GM12892 (cell line): ENCODE data around the gene CHIA. TPM values are rescaled to one million over a fixed set of nuclear protein-coding genes. Genes with fewer than 3 reads are reported as not detected.

Source experiments
- DNase-seq: peaks from one replicate; pipeline ENCODE4 v3.0.0; 2011; ENCODE audit not compliant: insufficient read length
- FAIRE-seq: peaks from 2 replicates; lab custom pipeline; 2011; peaks lifted over from hg19 to GRCh38; lab: Jason Lieb, UNC
- POLR2A ChIP-seq: IDR thresholded peaks from 2 replicates; pipeline ENCODE4 v1.6.1; 2011; ENCODE audit warnings: low read depth, low read length, control low read depth
- POLR2AphosphoS5 ChIP-seq: IDR thresholded peaks from 2 replicates; pipeline ENCODE4 v1.6.1; 2011; ENCODE audit warnings: low read depth, low read length, control low read depth
- TAF1 ChIP-seq: IDR thresholded peaks from 2 replicates; pipeline ENCODE4 v1.6.1; 2011; ENCODE audit warnings: low read depth, mild to moderate bottlenecking, control low read depth, low read length, borderline replicate concordance
- polyA plus RNA-seq: library from polyadenylated mRNA; unstranded; fragments of >200 nt; gene quantifications from one replicate; pipeline ENCODE4 v1.2.1, GENCODE V29; 2012; ENCODE audit warnings: missing spikeins, inconsistent platforms; ENCODE audit not compliant: missing spikeins

The CHIA gene
- polyA plus RNA-seq = not detected

DNA sequence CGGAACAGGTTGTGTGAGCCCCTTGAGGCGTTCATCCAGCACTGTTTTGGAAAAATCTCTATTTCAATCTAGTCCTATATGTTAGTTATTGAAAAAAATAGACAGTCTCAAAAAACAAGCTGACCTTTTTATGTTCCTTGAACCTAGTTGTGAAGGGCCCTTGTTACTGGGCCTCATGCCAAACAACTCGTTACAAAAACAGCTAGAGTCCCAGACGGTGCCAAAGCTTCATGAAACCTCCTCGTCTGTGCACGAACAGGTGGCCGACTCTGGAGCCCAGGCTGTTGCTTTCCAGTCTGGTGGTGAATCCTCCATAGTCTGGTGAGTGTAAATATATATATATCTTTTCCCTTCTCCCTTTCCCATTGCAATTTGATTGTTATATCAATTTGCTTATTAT, at the start of gene CHIA:
Gene CHIA (plus strand): TSS at position 222 of the 400 bp plus-strand sequence. CDS start 19,617 bp downstream, outside the sequence.
- TF ChIP-seq TAF1 (no peak), POLR2A (no peak), POLR2AphosphoS5 (no peak)
- FAIRE-seq (no peak), DNase-seq (no peak)

DNA sequence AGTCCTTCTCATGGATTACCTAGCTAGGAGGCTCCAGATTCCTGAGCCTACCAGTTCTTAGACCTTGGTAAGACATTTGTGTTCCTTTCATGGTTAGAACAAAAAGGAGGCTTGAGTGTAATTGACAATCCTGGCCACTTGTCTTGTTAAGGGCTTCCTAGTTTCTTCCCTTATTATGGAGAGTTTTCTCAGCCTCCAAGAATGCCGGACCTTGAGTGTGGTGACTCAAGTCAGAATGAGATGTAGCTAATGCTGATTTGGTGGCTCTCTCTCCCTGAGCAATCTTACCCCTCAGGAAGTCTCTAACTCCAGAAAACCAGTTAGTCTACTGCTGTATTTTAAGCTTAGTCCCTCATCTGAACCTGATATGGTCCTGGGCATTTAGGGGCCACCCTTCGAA, 48.9 kb upstream of the CHIA start:
- DNase-seq = no peak
- TF ChIP-seq POLR2A (no peak), POLR2AphosphoS5 (no peak), TAF1 (no peak)
- FAIRE-seq = no peak

DNA sequence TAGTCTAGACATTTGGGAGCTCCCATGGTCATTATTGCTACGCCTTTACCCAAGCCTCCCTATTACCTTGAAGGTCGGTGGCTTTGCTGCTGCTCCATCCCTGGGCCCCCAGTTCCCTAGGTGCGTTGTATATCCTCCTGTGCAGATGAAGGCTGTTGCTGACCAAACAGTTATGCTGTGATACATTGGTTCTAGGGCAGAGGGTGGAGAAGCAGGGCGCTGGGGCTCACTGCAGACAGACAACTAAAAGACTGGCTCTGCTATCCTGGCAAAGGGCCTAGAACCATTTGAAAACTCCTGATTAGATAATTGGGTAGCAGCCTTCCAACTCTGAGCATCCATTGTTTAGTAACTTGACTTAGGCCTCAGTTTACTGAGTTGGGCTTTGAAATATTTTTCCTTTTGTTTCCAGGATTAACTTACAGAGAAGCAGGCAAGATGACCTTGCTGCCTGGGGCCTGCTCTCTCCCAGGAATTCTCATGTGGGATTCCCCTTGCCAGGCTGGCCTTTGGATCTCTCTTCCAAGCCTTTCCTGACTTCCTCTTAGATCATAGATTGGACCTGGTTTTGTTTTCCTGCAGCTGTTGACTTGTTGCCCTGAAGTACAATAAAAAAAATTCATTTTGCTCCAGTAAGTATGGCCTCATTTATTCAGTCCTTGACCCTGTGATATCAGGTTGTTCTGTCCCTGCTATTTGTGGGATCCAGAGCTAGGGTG, 47.7 kb upstream of the CHIA start:
- TF ChIP-seq POLR2AphosphoS5 = no peak
- no peak for TF ChIP-seq POLR2A
- TF ChIP-seq TAF1 = no peak
- no peak for DNase-seq
- no peak for FAIRE-seq

- no peak for FAIRE-seq
- TF ChIP-seq POLR2A = no peak
- no peak for TF ChIP-seq POLR2AphosphoS5
- TF ChIP-seq TAF1 = no peak
- DNase-seq = no peak
These were observed 43.4 kb upstream of the CHIA start for GRCh38 chr1:111247125-111247838.

DNA sequence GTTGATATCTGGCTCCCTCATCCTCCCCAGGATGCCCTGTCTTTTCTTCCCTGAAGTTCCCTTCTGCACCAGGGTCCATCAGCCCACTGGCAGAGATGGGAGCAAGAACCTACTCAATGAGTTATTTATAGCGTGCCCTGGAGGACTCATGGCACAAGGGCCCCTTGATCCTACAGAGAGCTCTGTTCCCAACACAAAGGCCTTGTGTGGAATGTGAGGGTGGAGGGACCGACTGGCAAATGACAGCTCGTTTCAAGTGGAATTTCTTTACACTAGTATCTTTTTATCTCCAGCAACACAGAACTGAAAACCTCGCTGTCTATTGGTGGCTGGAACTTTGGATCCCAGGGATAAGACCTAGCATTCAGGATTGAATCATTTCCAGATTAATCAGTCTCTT, 40.7 kb upstream of the CHIA start:
- DNase-seq (no peak), FAIRE-seq (no peak)
- no peak for TF ChIP-seq POLR2A
- no peak for TF ChIP-seq POLR2AphosphoS5
- no peak for TF ChIP-seq TAF1

- FAIRE-seq (no peak), DNase-seq (no peak)
- TF ChIP-seq TAF1 = no peak
- TF ChIP-seq POLR2AphosphoS5 = no peak
- TF ChIP-seq POLR2A = no peak
These were observed 39.1 kb upstream of the CHIA start for GRCh38 chr1:111251570-111251969.

- peak; percentile 17 for FAIRE-seq
- TF ChIP-seq POLR2AphosphoS5 (no peak), TAF1 (no peak), POLR2A (no peak)
These were observed 37.9 kb upstream of the CHIA start for GRCh38 chr1:111252786-111253185.

GRCh38 chr1:111253876-111254275, 36.8 kb upstream of the CHIA start:
- DNase-seq (no peak), FAIRE-seq (no peak)
- TF ChIP-seq TAF1 (no peak), POLR2AphosphoS5 (no peak), POLR2A (no peak)

More at GRCh38 chr1:111252786-111253185, 37.9 kb upstream of the CHIA start:
- DNase-seq = no peak

DNA sequence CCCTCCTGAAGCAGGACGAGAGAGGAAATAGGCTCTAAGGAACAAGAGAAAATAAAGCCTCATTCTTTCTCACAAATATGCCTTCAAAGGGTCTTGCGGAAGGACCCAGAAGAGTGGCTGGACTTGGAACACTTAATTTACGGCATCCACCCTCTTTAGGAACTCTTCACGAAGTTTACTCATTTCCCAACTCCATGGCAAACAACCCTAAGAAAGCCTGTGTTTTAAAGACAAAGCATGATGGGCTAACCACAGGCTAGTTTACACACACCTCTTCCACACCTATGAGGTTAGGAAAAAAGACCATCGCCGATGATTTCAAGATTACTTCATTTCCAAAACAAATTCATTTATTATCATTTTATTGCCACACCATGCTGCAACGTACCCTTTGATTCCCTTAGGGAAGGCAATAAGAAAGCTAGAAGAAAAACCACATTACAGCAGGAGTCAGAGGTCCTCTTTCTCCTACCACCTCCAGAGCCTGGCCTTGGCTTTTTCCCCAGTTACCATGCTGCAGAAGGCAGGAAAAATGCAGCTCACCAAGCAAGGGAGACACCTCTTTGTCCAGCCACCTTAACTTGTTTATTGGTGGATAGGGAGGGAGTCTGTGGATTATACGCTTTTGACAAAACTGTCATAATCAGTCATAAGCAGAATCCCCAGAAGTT, 33.5 kb upstream of the CHIA start:
- FAIRE-seq (no peak), DNase-seq (no peak)
- TF ChIP-seq TAF1 (no peak), POLR2AphosphoS5 (no peak)

DNA sequence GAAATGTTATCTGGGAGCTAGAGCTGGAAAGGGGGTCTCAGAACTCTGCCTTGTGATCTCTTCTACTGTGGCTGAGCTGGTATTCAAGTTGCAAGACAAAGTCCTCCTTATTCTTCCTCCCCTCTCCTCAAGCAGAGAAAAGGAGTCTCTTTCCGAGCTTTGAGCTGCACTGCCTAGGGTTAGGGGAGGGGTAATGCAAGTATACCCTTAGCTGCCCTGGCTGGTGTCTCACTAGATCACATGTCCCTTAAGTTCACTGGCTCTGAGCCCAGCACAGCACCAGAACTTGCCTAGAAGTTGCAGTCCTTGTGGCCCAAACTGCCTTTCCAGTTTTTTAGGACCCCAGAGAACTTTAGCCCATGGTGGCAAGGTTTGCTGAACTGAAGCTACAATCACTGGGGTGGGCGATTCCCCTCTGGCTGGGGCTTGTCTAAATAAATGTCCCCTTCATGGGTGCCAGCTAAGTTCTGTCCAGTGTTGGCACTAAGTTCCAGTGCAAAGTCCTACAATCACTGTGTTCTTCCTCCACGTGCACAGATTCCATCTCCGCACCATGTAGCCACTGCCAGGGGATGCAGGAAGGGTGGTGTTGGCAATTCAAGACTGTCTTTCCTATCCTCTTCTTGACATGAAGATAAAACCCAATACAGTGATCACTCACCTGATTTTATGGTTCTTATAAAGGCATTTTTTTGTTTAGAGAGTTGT, 22.7 kb upstream of the CHIA start:
- FAIRE-seq = no peak
- no peak for DNase-seq
- TF ChIP-seq TAF1 = no peak
- no peak for TF ChIP-seq POLR2A
- TF ChIP-seq POLR2AphosphoS5 = no peak
